ENCODE measurements around the gene ZC3H12D. TPM values are rescaled to one million over a fixed set of nuclear protein-coding genes. Genes with fewer than 3 reads are reported as not detected.
A peak's percentile ranks its signal among the peaks of the same experiment; 100 is the strongest.

The ZC3H12D gene
- total and polyA plus RNA-seq, 2 of the 13 experiments (the other 11 are each of a cell fraction or from before 2014, with no cell fraction given), result 1.2 to 2.7 TPM

GRCh38 chr6:149484733-149485700 is at the start of gene ZC3H12D (continued):
- TF ChIP-seq HDAC2 (CRISPR knock-in tag; IDR thresholded peaks at IDR 0.05) (peak; percentile 64), TSC22D2 (CRISPR knock-in tag; IDR thresholded peaks at IDR 0.05; ENCODE audit: borderline replicate concordance) (0 out of 2 replicates have a peak, but pooled peaks have one; percentile 18), NFRKB (IDR thresholded peaks at IDR 0.05) (no peak; the same call in 1 of the 2 replicates), MYC (CRISPR knock-in tag; IDR thresholded peaks at IDR 0.05; ENCODE audit: borderline replicate concordance) (peak; percentile 85; the same call in 1 of the 2 replicates), ZNF879 (CRISPR knock-in tag; IDR thresholded peaks at IDR 0.05) (no peak), SIN3A (IDR thresholded peaks at IDR 0.05; ENCODE audit: borderline replicate concordance, low read depth, low read length) (peak; percentile 78; the same call in 1 of the 2 replicates), SMAD1 (CRISPR knock-in tag; IDR thresholded peaks at IDR 0.05; ENCODE audit: borderline replicate concordance, low read depth) (peak; percentile 56; the same call in 1 of the 2 replicates), HHEX (CRISPR knock-in tag; IDR thresholded peaks at IDR 0.05) (no peak), CEBPG (CRISPR knock-in tag; IDR thresholded peaks at IDR 0.05) (peak; percentile 9; the same call in 1 of the 2 replicates), ZNF652 (CRISPR knock-in tag; IDR thresholded peaks at IDR 0.05; ENCODE audit: borderline replicate concordance, low read depth) (peak; percentile 19; the same call in 1 of the 2 replicates), ZFP36 (IDR thresholded peaks at IDR 0.05; ENCODE audit: borderline replicate concordance, low read depth, low read length, partially characterized antibody) (peak; percentile 89), ZFP91 (CRISPR knock-in tag; IDR thresholded peaks at IDR 0.05; ENCODE audit: borderline replicate concordance) (peak; percentile 84), BRD4 (CRISPR knock-in tag; IDR thresholded peaks at IDR 0.05) (no peak), ZNF691 (CRISPR knock-in tag; IDR thresholded peaks at IDR 0.05; ENCODE audit: borderline replicate concordance, low read depth) (peak; percentile 56), ZNF160 (CRISPR knock-in tag; IDR thresholded peaks at IDR 0.05) (peak; percentile 50), BCL6 (CRISPR knock-in tag; IDR thresholded peaks at IDR 0.05) (peak; percentile 47), ZNF18 (CRISPR knock-in tag; IDR thresholded peaks at IDR 0.05; ENCODE audit: insufficient replicate concordance) (peak; percentile 86), MZF1 (CRISPR knock-in tag; IDR thresholded peaks at IDR 0.05; ENCODE audit: borderline replicate concordance) (no peak), AFF4 (CRISPR knock-in tag; IDR thresholded peaks at IDR 0.05) (no peak; the same call in 1 of the 2 replicates), FOXK1 (CRISPR knock-in tag; IDR thresholded peaks at IDR 0.05; ENCODE audit: borderline replicate concordance, low read depth) (peak; percentile 52; the same call in 1 of the 2 replicates), SRF (IDR thresholded peaks at IDR 0.05; ENCODE audit: low read depth, low read length) (no peak)

All from HepG2 (cell line).